K562 (cell line): ENCODE data around the gene NPM3. TPM values are rescaled to one million over a fixed set of nuclear protein-coding genes. Genes with fewer than 3 reads are reported as not detected.

ENCODE experiments used
- ARNT ChIP-seq, 2 experiments: fragments of 450-650 bp; IDR thresholded peaks; 2 replicates each; pipeline ENCODE4 v1.6.1; 2016; ENCODE audit warnings: mild to moderate bottlenecking in 1 of 2
- BHLHE40 ChIP-seq: IDR thresholded peaks from 2 replicates; pipeline ENCODE4 v1.6.1; 2011; ENCODE audit warnings: low read length, improper control_type of control experiment
- CBFA2T2 ChIP-seq: fragments of 450-650 bp; conservative IDR thresholded peaks from 2 replicates; pipeline ENCODE4 v1.6.1; 2017; ENCODE audit warnings: mild to moderate bottlenecking
- ELK1 ChIP-seq: sonication (generic); formaldehyde crosslinking; IDR thresholded peaks from 2 replicates; pipeline ENCODE4 v1.8.1; 2022; ENCODE audit warnings: missing genetic modification reagents
- FOXJ3 ChIP-seq: sonication (generic); formaldehyde crosslinking; IDR thresholded peaks from 2 replicates; pipeline ENCODE4 v1.4.0; 2020; ENCODE audit warnings: mild to moderate bottlenecking, missing genetic modification reagents
- HMBOX1 ChIP-seq: sonication (generic); IDR thresholded peaks from 2 replicates; pipeline ENCODE4 v1.6.1; 2016
- HNRNPH1 ChIP-seq: fragments of 200-400 bp; formaldehyde crosslinking; optimal IDR thresholded peaks from 2 replicates; pipeline ENCODE3; 2017; ENCODE audit warnings: low read depth, mild to moderate bottlenecking, low read length, moderate library complexity
- JUND ChIP-seq, 2 experiments: IDR thresholded peaks; 2 replicates in 1 of 2; 3 replicates in 1 of 2; pipeline ENCODE4 v1.6.1; 2011; ENCODE audit warnings: borderline replicate concordance in 2 of 2, low read depth in 2 of 2, low read length in 2 of 2, improper control_type of control experiment in 1 of 2, missing biosample characterization in 1 of 2, missing genetic modification characterization in 1 of 2, missing genetic modification reagents in 1 of 2
- NR2F6 ChIP-seq: fragments of 450-650 bp; formaldehyde crosslinking; IDR thresholded peaks from 2 replicates; pipeline ENCODE4 v1.4.0; 2020; ENCODE audit warnings: mild to moderate bottlenecking
- PHB2 ChIP-seq: fragments of 450-650 bp; IDR thresholded peaks from 2 replicates; pipeline ENCODE4 v1.6.1; 2017; ENCODE audit warnings: low read depth
- RBM15 ChIP-seq: fragments of 200-400 bp; formaldehyde crosslinking; IDR thresholded peaks from 2 replicates; pipeline ENCODE4 v1.6.1; 2018; ENCODE audit warnings: mild to moderate bottlenecking, low read length, moderate library complexity; ENCODE audit not compliant: insufficient read depth
- STAT5B ChIP-seq: fragments of 250-450 bp; sonication (Bioruptor Pico); IDR thresholded peaks from 2 replicates; pipeline ENCODE4 v1.8.0; 2021; ENCODE audit warnings: mild to moderate bottlenecking, inconsistent platforms
- TSC22D4 ChIP-seq: fragments of 450-650 bp; IDR thresholded peaks from 2 replicates; pipeline ENCODE4 v1.6.1; 2016; ENCODE audit warnings: missing genetic modification characterization, missing biosample characterization, control low read depth
- YY1 ChIP-seq, 3 experiments: IDR thresholded peaks; 2 replicates each; pipeline ENCODE4 v1.6.1; 2011; ENCODE audit warnings: low read length in 2 of 3, mild to moderate bottlenecking in 2 of 3, moderate library complexity in 2 of 3, borderline replicate concordance in 1 of 3, control low read depth in 1 of 3, low read depth in 1 of 3; ENCODE audit not compliant: insufficient read depth in 3 of 3, insufficient replicate concordance in 2 of 3, control insufficient read depth in 1 of 3, insufficient read length in 1 of 3; ENCODE audit errors: extremely low read depth in 1 of 3
- ZBTB17 ChIP-seq: fragments of 450-650 bp; formaldehyde crosslinking; IDR thresholded peaks from 2 replicates; pipeline ENCODE4 v1.4.0; 2020; ENCODE audit warnings: mild to moderate bottlenecking
- ZC3H8 ChIP-seq: fragments of 450-650 bp; IDR thresholded peaks from 2 replicates; pipeline ENCODE4 v1.6.1; 2017
- ZFX ChIP-seq: sonication (generic); formaldehyde crosslinking; IDR thresholded peaks from 2 replicates; pipeline ENCODE4 v1.8.0; 2022; ENCODE audit warnings: mild to moderate bottlenecking, missing genetic modification reagents, moderate library complexity
- ZNF124 ChIP-seq: sonication (generic); formaldehyde crosslinking; IDR thresholded peaks from 2 replicates; pipeline ENCODE4 v1.8.1; 2022; ENCODE audit warnings: missing genetic modification reagents
- ZNF133 ChIP-seq: fragments of 250-450 bp; sonication (Bioruptor Pico); IDR thresholded peaks from 2 replicates; pipeline ENCODE4 v1.4.0; 2020; ENCODE audit warnings: mild to moderate bottlenecking
- ZNF165 ChIP-seq: fragments of 250-450 bp; sonication (Bioruptor Pico); IDR thresholded peaks from 2 replicates; pipeline ENCODE4 v1.4.0; 2020; ENCODE audit warnings: borderline replicate concordance
- ZNF696 ChIP-seq: fragments of 250-450 bp; sonication (Bioruptor Pico); conservative IDR thresholded peaks from 2 replicates; pipeline ENCODE4 v1.4.0; 2020; ENCODE audit warnings: mild to moderate bottlenecking, moderate library complexity
- ZNF75A ChIP-seq: fragments of 450-650 bp; formaldehyde crosslinking; IDR thresholded peaks from 2 replicates; pipeline ENCODE4 v1.4.0; 2020; ENCODE audit warnings: mild to moderate bottlenecking
- ZNF764 ChIP-seq: fragments of 250-450 bp; sonication (Bioruptor Pico); IDR thresholded peaks from 2 replicates; pipeline ENCODE4 v1.4.0; 2020; ENCODE audit warnings: low read depth, mild to moderate bottlenecking, moderate library complexity
- polyA plus RNA-seq, 8 experiments: library from polyadenylated mRNA; depleted of rRNA in 4 of 8; stranded (reverse) in 5 of 8; unstranded in 3 of 8; fragments of >200 nt; fragmentation: Nextera tagmentation in 2 of 8; fragmentation: Illumina TruSeq in 1 of 8; extraction: Ambion mirVana in 2 of 8; extraction: Trizol in 1 of 8; gene quantifications; 2 replicates each; pipeline versions ENCODE4 v1.2.1 to v1.2.3, GENCODE V29; 2011 to 2014; ENCODE audit warnings: inconsistent platforms in 1 of 8, missing spikeins in 1 of 8
- total RNA-seq, 7 experiments: library from RNA; depleted of rRNA in 6 of 7; stranded (reverse); fragments of >200 nt in 6 of 7; fragmentation: Illumina TruSeq in 2 of 7; extraction: Trizol in 2 of 7; gene quantifications; 2 replicates each; pipeline versions ENCODE4 v1.2.1 to v1.2.3, GENCODE V29; 2011 to 2021; ENCODE audit warnings: low replicate concordance in 1 of 7
- TF ChIP-seq, protein P1 (sequence below): sonication (generic); formaldehyde crosslinking; IDR thresholded peaks from 2 replicates; pipeline ENCODE4 v1.8.1; 2023; ENCODE audit warnings: mild to moderate bottlenecking, missing genetic modification reagents
- TF ChIP-seq, protein P2 (sequence below): fragments of 450-650 bp; IDR thresholded peaks from 2 replicates; pipeline ENCODE4 v1.6.1; 2016; ENCODE audit warnings: borderline replicate concordance

Gene NPM3
- total and polyA plus RNA-seq, 9 of the 15 experiments (the other 6 are each of a cell fraction or from before 2014, with no cell fraction given) = 15.2 to 239 (median 114) TPM

GRCh38 chr10:101824736-101825135 is 41.5 kb upstream of the NPM3 start (continued):
- TF ChIP-seq ZNF75A (CRISPR knock-in tag) (no peak), STAT5B (no peak), FOXJ3 (CRISPR knock-in tag) (no peak), HMBOX1 (peak; percentile 81), NR2F6 (no peak), ZNF764 (CRISPR knock-in tag) (no peak), RBM15 (no peak), YY1 (IDR thresholded peaks at IDR 0.05; ENCODE audit: borderline replicate concordance in 1 of 3, control insufficient read depth in 1 of 3, extremely low read depth in 1 of 3, insufficient read depth in 3 of 3, insufficient read length in 1 of 3, insufficient replicate concordance in 2 of 3, low read depth in 1 of 3, low read length in 2 of 3) (no peak), ZBTB17 (CRISPR knock-in tag) (no peak), TSC22D4 (tag) (no peak), HNRNPH1 (no peak), ZC3H8 (no peak), PHB2 (no peak), ELK1 (no peak), BHLHE40 (no peak), ARNT (IDR thresholded peaks at IDR 0.05) (0 out of 4 replicates have a peak, but pooled peaks of 1 of the 2 experiments have one; percentile 32), CBFA2T2 (peak; percentile 80), ZNF124 (CRISPR knock-in tag) (no peak), ZNF133 (CRISPR knock-in tag) (no peak), ZNF696 (no peak), ZFX (CRISPR knock-in tag) (peak; percentile 46; the same call in 1 of the 2 replicates), ZNF165 (CRISPR knock-in tag) (no peak), JUND (IDR thresholded peaks at IDR 0.05; ENCODE audit: borderline replicate concordance, low read depth, low read length) (peak; percentile 89), JUND (tag; IDR thresholded peaks at IDR 0.05; ENCODE audit: borderline replicate concordance, low read depth, low read length) (peak; percentile 76; the same call in 2 of the 3 replicates)
- TF ChIP-seq, protein P1, sequence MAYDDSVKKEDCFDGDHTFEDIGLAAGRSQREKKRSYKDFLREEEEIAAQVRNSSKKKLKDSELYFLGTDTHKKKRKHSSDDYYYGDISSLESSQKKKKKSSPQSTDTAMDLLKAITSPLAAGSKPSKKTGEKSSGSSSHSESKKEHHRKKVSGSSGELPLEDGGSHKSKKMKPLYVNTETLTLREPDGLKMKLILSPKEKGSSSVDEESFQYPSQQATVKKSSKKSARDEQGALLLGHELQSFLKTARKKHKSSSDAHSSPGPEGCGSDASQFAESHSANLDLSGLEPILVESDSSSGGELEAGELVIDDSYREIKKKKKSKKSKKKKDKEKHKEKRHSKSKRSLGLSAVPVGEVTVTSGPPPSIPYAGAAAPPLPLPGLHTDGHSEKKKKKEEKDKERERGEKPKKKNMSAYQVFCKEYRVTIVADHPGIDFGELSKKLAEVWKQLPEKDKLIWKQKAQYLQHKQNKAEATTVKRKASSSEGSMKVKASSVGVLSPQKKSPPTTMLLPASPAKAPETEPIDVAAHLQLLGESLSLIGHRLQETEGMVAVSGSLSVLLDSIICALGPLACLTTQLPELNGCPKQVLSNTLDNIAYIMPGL = no peak
- TF ChIP-seq, protein P2, sequence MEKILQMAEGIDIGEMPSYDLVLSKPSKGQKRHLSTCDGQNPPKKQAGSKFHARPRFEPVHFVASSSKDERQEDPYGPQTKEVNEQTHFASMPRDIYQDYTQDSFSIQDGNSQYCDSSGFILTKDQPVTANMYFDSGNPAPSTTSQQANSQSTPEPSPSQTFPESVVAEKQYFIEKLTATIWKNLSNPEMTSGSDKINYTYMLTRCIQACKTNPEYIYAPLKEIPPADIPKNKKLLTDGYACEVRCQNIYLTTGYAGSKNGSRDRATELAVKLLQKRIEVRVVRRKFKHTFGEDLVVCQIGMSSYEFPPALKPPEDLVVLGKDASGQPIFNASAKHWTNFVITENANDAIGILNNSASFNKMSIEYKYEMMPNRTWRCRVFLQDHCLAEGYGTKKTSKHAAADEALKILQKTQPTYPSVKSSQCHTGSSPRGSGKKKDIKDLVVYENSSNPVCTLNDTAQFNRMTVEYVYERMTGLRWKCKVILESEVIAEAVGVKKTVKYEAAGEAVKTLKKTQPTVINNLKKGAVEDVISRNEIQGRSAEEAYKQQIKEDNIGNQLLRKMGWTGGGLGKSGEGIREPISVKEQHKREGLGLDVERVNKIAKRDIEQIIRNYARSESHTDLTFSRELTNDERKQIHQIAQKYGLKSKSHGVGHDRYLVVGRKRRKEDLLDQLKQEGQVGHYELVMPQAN = no peak
